Spleen (tissue), 11 donors: ENCODE results near the gene GABRG3. TPM values are rescaled to one million over a fixed set of nuclear protein-coding genes. Genes with fewer than 3 reads are reported as not detected.

ENCODE experiments used
- DNase-seq: peaks from one replicate; pipeline ENCODE4 v3.0.0-alpha.2; 2020
- H3K27ac ChIP-seq, 8 donors: fragments of 200-600 bp; sonication (generic) in 7 of 8; 1 replicate in 4 of 8; 2 replicates in 4 of 8; pipeline versions ENCODE4 v1.5.0 to v1.8.0; 2016 to 2021; ENCODE audit warnings: inconsistent platforms in 4 of 8, mild to moderate bottlenecking in 4 of 8, moderate library complexity in 1 of 8
- H3K27me3 ChIP-seq, 7 donors: fragments of 200-600 bp; sonication (generic) in 6 of 7; replicated peaks in 1 of 7; 1 replicate in 4 of 7; 2 replicates in 3 of 7; pipeline versions ENCODE4 v1.5.0 to v1.8.0; 2016 to 2021; ENCODE audit warnings: inconsistent platforms in 3 of 7, mild to moderate bottlenecking in 1 of 7
- H3K36me3 ChIP-seq, 6 donors: fragments of 200-600 bp; sonication (generic) in 5 of 6; 1 replicate in 4 of 6; 2 replicates in 2 of 6; pipeline versions ENCODE4 v1.5.0 to v1.8.0; 2016 to 2021; ENCODE audit warnings: inconsistent platforms in 2 of 6
- H3K4me1 ChIP-seq, 6 donors: fragments of 200-600 bp; sonication (generic) in 5 of 6; 1 replicate in 3 of 6; 2 replicates in 3 of 6; pipeline versions ENCODE4 v1.5.0 to v1.8.0; 2016 to 2021; ENCODE audit warnings: inconsistent platforms in 3 of 6
- H3K4me3 ChIP-seq, 8 donors: fragments of 200-600 bp; sonication (generic) in 7 of 8; 1 replicate in 4 of 8; 2 replicates in 4 of 8; pipeline versions ENCODE4 v1.5.0 to v1.8.0; 2016 to 2021; ENCODE audit warnings: inconsistent platforms in 4 of 8, mild to moderate bottlenecking in 4 of 8, moderate library complexity in 2 of 8
- H3K9me3 ChIP-seq, 8 donors: fragments of 200-600 bp; sonication (generic) in 7 of 8; 1 replicate in 4 of 8; 2 replicates in 4 of 8; pipeline versions ENCODE4 v1.5.0 to v1.8.0; 2016 to 2021; ENCODE audit warnings: inconsistent platforms in 4 of 8
- POLR2A ChIP-seq, 3 donors: fragments of 450-650 bp; IDR thresholded peaks; one replicate each; pipeline ENCODE4 v1.5.1; 2017; ENCODE audit warnings: antibody characterized with exemption in 3 of 3, mild to moderate bottlenecking in 1 of 3
- POLR2AphosphoS5 ChIP-seq, 3 donors: sonication (generic); formaldehyde crosslinking; IDR thresholded peaks; one replicate each; pipeline ENCODE4 v1.5.1; 2017; ENCODE audit warnings: antibody characterized with exemption in 3 of 3
- WGBS, 5 donors: extraction: QIAGEN DNeasy Blood & Tissue Kit in 3 of 5; methylation state at CpG; one replicate each; pipeline versions ENCODE4 v1.1.5 to v1.1.7; 2013 to 2018; 5-methylcytosine and 5-hydroxymethylcytosine counted together
- intact Hi-C: fragments of 100-400 bp; cut with DNase I; formaldehyde crosslinking; loops from one replicate; pipeline ENCODE4 v1.15.0; 2023; ENCODE audit warnings: low total_unique reads
- polyA plus RNA-seq, 3 donors: library from polyadenylated mRNA; stranded (reverse); fragments of 200-250 nt; gene quantifications; one replicate each; pipeline ENCODE4 v1.2.1, GENCODE V29; 2013
- total RNA-seq, 7 donors: library from RNA; depleted of rRNA in 3 of 7; stranded (reverse); fragments of >200 nt in 3 of 7; fragmentation: NEBNext Ultra II Directional in 4 of 7; extraction: Animal tissue kit (Norgen Biotek cat#: 25700) in 4 of 7; gene quantifications; one replicate each; pipeline versions ENCODE4 v1.1.0 to v1.2.1, GENCODE V29; 2016 to 2021
- TF ChIP-seq, protein P1 (sequence below), 11 experiments: fragments of 200-600 bp in 7 of 11; fragments of 450-650 bp in 4 of 11; sonication (generic) in 4 of 11; IDR thresholded peaks in 8 of 11; conservative IDR thresholded peaks in 3 of 11; 1 replicate in 7 of 11; 2 replicates in 4 of 11; pipeline versions ENCODE4 v1.4.0 to v1.8.0; 2016 to 2021; ENCODE audit warnings: antibody characterized with exemption in 11 of 11, inconsistent platforms in 4 of 11, mild to moderate bottlenecking in 1 of 11
- donor health status: healthy with polysubstance abuse.
- donor health status: DM: no; HTN: no; CAD: no; lungs with moderate emphysema.
- donor health status: DM: no; HTN: no; CAD: no.
- donor health status: Bipolar disorder and iron deficiency.
- donor health status: healthy.
- donor health status: DM: no; HTN: no; CAD: no.
- donor health status: DM: yes; HTN: yes; CAD: no.

GABRG3 gene
- total and polyA plus RNA-seq, 10 donors: 0.14 to 19.6 (median 1.6) TPM

DNA sequence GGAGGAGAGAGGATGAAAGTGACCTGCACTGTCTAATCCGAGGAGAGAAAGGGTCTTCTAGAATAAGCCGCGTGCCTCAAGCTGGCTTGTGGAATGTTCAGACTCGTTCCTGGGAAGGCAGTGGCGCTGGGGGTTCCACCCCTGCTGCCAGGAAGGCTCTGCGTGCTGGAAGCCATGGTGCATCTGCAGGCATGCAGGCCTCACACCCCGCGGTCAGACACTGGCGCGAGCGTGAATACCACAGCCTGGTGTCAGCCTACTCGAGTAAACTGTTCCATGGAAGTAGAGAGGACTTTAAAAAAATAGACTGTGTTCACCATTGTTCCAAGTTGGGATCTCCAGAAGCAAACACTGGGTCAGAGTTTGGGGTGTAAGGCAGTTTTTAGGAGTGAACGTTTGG is 25.9 kb upstream of the GABRG3 start:
- no peaks in the 10 kb centered on the region for H3K36me3 ChIP-seq
- H3K27me3 ChIP-seq: no peaks in the 10 kb centered on the region
- no peaks in the 10 kb centered on the region for H3K4me1 ChIP-seq
- 82 to 88% (median 85%) methylated on average over 13 of the region's 13 CpGs for WGBS, 5 donors
- intact Hi-C loops: no loop called here
- TF ChIP-seq POLR2A (IDR thresholded peaks at IDR 0.05): no peak
- TF ChIP-seq, protein P1, sequence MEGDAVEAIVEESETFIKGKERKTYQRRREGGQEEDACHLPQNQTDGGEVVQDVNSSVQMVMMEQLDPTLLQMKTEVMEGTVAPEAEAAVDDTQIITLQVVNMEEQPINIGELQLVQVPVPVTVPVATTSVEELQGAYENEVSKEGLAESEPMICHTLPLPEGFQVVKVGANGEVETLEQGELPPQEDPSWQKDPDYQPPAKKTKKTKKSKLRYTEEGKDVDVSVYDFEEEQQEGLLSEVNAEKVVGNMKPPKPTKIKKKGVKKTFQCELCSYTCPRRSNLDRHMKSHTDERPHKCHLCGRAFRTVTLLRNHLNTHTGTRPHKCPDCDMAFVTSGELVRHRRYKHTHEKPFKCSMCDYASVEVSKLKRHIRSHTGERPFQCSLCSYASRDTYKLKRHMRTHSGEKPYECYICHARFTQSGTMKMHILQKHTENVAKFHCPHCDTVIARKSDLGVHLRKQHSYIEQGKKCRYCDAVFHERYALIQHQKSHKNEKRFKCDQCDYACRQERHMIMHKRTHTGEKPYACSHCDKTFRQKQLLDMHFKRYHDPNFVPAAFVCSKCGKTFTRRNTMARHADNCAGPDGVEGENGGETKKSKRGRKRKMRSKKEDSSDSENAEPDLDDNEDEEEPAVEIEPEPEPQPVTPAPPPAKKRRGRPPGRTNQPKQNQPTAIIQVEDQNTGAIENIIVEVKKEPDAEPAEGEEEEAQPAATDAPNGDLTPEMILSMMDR (IDR thresholded peaks at IDR 0.05 in 8 of 11, conservative IDR thresholded peaks at IDR 0.05 in 3 of 11): no peak
- TF ChIP-seq POLR2AphosphoS5 (IDR thresholded peaks at IDR 0.05): no peak
- no peak for DNase-seq
- H3K27ac ChIP-seq: no peak overlapping the region
- H3K4me3 ChIP-seq: no peak overlapping the region
- H3K9me3 ChIP-seq: no peaks in the 10 kb centered on the region

DNA sequence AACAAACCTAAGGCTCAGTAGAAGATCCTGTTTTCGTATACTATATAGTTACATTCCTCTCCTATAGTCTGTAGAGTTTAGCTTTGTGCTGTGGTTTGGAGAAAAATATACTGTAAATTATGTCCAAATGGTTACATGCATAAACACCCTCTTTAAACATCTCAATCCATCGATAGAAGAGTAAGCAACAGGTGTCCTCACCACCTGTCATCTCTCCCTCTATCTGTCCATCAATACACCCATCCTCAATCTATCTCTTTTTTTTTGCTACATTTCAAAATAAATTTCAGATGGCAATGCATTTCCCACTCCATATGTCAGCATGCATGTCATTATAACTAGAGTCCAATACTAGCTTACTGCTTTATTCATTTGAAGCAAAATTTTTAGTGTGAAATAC is 21.0 kb upstream of the GABRG3 start:
- intact Hi-C loops: no loop called here

DNA sequence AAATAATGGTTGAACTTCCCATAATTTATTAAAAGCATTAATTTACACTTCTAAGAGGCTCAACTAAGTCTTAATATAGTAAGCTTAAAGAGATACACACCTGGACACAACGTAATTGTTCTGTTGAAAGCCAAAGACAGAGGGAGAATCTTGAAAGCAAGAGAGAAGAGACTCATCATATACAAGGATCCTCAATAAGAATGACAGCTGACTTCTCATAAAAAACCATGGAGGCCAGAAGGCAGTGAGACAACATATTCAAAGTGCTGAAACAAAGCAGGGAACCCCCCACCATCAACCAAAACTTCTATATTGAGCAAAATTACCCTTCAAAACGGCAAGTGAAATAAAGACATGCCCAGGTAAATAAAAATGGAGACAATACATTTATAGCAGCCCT is 16.6 kb upstream of the GABRG3 start:
- TF ChIP-seq POLR2A (IDR thresholded peaks at IDR 0.05) (no peak), POLR2AphosphoS5 (IDR thresholded peaks at IDR 0.05) (no peak)
- TF ChIP-seq, protein P1 (IDR thresholded peaks at IDR 0.05 in 8 of 11, conservative IDR thresholded peaks at IDR 0.05 in 3 of 11): no peak
- Histone ChIP-seq H3K27me3 (no peaks in the 10 kb centered on the region), H3K36me3 (no peaks in the 10 kb centered on the region), H3K4me1 (no peaks in the 10 kb centered on the region), H3K9me3 (peaks cover 0 to 36% (median 25%) of the 10 kb centered on the region in 8 donors), H3K4me3 (no peak overlapping the region), H3K27ac (no peak overlapping the region)
- 42 to 73% (median 61%) methylated on average over 2 of the region's 2 CpGs for WGBS, 5 donors
- no peak for DNase-seq
- intact Hi-C loops: no loop called here

More for the DNA sequence above, 21.0 kb upstream of the GABRG3 start:
- Histone ChIP-seq H3K36me3 (no peaks in the 10 kb centered on the region), H3K4me3 (no peak overlapping the region), H3K9me3 (peaks cover 0 to 27% (median 22%) of the 10 kb centered on the region in 8 donors), H3K27ac (no peak overlapping the region), H3K27me3 (no peaks in the 10 kb centered on the region), H3K4me1 (no peaks in the 10 kb centered on the region)
- TF ChIP-seq POLR2A (IDR thresholded peaks at IDR 0.05) (no peak), POLR2AphosphoS5 (IDR thresholded peaks at IDR 0.05) (no peak)
- TF ChIP-seq, protein P1 (IDR thresholded peaks at IDR 0.05 in 8 of 11, conservative IDR thresholded peaks at IDR 0.05 in 3 of 11): no peak
- WGBS, 5 donors: 70 to 88% (median 78%) methylated on average over 2 of the region's 2 CpGs
- DNase-seq: no peak

DNA sequence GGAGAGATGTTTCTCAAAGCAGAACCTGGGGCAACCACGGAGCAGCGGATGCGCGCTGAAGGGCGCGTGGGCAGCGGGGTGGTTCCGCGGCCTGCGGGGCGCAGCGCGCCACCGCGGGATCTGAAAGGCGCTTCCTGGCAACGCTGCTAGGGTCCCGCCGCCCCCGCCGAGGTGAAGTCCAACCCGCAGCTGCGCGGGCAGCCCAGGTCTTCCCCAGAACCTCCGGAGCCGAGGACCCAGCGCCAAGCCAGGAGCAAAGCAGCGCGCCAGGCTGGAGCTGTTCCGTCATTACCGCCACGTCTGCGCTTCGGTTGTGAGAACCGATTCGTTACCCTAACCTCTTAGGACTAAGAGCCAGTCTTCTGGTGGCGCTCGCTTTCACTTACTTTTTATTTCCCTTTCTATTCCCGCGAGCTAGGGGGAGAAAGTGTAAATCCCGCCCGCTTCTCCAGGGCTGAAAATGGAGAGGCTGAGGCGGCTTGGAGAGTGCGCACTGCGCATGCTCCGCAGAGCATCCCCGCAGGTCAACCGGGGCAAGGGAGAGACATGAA is 3.2 kb upstream of the GABRG3 start:
- H3K27me3 ChIP-seq: peaks cover 0 to 60% (median 18%) of the 10 kb centered on the region in 7 donors
- H3K36me3 ChIP-seq: no peaks in the 10 kb centered on the region
- H3K4me3 ChIP-seq: peak overlapping the region in 7 of 8 donors; percentile 2 to 56 (median 15)
- WGBS, 5 donors: 7 to 14% (median 11%) methylated on average over 48 of the region's 48 CpGs
- peak overlapping the region in 2 of 8 donors; percentile 44 to 67 for H3K27ac ChIP-seq
- peaks cover 0 to 13% (median 0%) of the 10 kb centered on the region in 8 donors for H3K9me3 ChIP-seq
- TF ChIP-seq POLR2A (IDR thresholded peaks at IDR 0.05): no peak
- TF ChIP-seq, protein P1 (IDR thresholded peaks at IDR 0.05 in 8 of 11, conservative IDR thresholded peaks at IDR 0.05 in 3 of 11): no peak
- TF ChIP-seq POLR2AphosphoS5 (IDR thresholded peaks at IDR 0.05): no peak
- no peak for DNase-seq
- intact Hi-C loops: no loop called here
- H3K4me1 ChIP-seq: peaks cover 0 to 5% (median 0%) of the 10 kb centered on the region in 6 donors
